ENCODE measurements around the gene LBR.

- no peak for TF ChIP-seq CTCF (IDR thresholded peaks at IDR 0.05)
- TF ChIP-seq POLR2A (IDR thresholded peaks at IDR 0.05) = no peak
Observed at GRCh38 chr1:225454733-225455132, 26.9 kb upstream of the LBR start.

All from ovary (tissue), 3 donors.